PC-3 (cell line): ENCODE measurements around the gene HHATL. TPM values are rescaled to one million over a fixed set of nuclear protein-coding genes. Genes with fewer than 3 reads are reported as not detected.

Source experiments
- ATAC-seq: fragments of 200-7000 bp; cut with Tn5 transposase; 2 replicates; pipeline ENCODE4 v1.9.1; 2020; ENCODE audit warnings: mild to moderate bottlenecking, moderate library complexity
- BruUV-seq: library from RNA; stranded (reverse); fragments of 400-500 nt; replicated peaks from 2 replicates; lab custom pipeline; 2021; lab: Mats Ljungman, UMichigan
- CTCF ChIA-PET: fragments of 300-600 bp; sonication (Branson Sonifier 250); formaldehyde crosslinking; loops from one replicate; lab custom pipeline; 2022; ENCODE audit warnings: antibody characterized with exemption; lab: Charles Lee
- POLR2A ChIA-PET: fragments of 300-600 bp; sonication (Branson Sonifier 250); formaldehyde crosslinking; loops from one replicate; lab custom pipeline; 2022; ENCODE audit warnings: antibody characterized with exemption; ENCODE audit not compliant: unreplicated experiment; lab: Charles Lee
- DNase-seq: peaks from one replicate; pipeline ENCODE4 v3.0.0-alpha.2; 2015
- H2AFZ ChIP-seq: fragments of 300-600 bp; sonication (generic); 2 replicates; pipeline ENCODE4 v1.6.0; 2016; ENCODE audit warnings: antibody characterized with exemption, low read length
- H3F3A ChIP-seq: fragments of 300-600 bp; sonication (generic); one replicate; pipeline ENCODE4 v1.6.0; 2017; ENCODE audit warnings: antibody characterized with exemption, low read length, control low read depth, mild to moderate bottlenecking; ENCODE audit not compliant: unreplicated experiment
- H3K27ac ChIP-seq: fragments of 300-600 bp; sonication (generic); 2 replicates; pipeline ENCODE4 v1.5.1; 2016; ENCODE audit warnings: mild to moderate bottlenecking, low read length
- H3K27me3 ChIP-seq: fragments of 300-600 bp; sonication (generic); 2 replicates; pipeline ENCODE4 v1.6.1; 2016; ENCODE audit warnings: low read length, mixed read lengths
- H3K36me3 ChIP-seq: fragments of 300-600 bp; sonication (generic); 2 replicates; pipeline ENCODE4 v1.6.1; 2016; ENCODE audit warnings: low read depth, mixed run types, low read length, mixed read lengths
- H3K4me1 ChIP-seq: fragments of 300-600 bp; sonication (generic); 2 replicates; pipeline ENCODE4 v1.5.1; 2016; ENCODE audit warnings: low read length; ENCODE audit not compliant: insufficient read depth
- H3K4me2 ChIP-seq: fragments of 300-600 bp; sonication (generic); 2 replicates; pipeline ENCODE4 v1.6.0; 2016; ENCODE audit warnings: low read length
- H3K4me3 ChIP-seq: fragments of 300-600 bp; sonication (generic); 2 replicates; pipeline ENCODE4 v1.5.1; 2016; ENCODE audit warnings: mild to moderate bottlenecking, low read length, mixed read lengths
- H3K79me2 ChIP-seq: fragments of 300-600 bp; sonication (generic); 2 replicates; pipeline ENCODE4 v1.6.1; 2017; ENCODE audit warnings: low read length, mixed read lengths
- H3K9ac ChIP-seq: fragments of 300-600 bp; sonication (generic); 2 replicates; pipeline ENCODE4 v1.6.0; 2016; ENCODE audit warnings: mild to moderate bottlenecking, low read length
- H3K9me2 ChIP-seq: fragments of 300-600 bp; sonication (generic); replicated peaks from 2 replicates; pipeline ENCODE4 v1.6.1; 2016; ENCODE audit warnings: mixed run types, low read length, mixed read lengths
- H3K9me3 ChIP-seq: fragments of 300-600 bp; sonication (generic); 2 replicates; pipeline ENCODE4 v1.6.1; 2016; ENCODE audit warnings: low read length, mixed read lengths
- H4K20me1 ChIP-seq: fragments of 300-600 bp; sonication (generic); 2 replicates; pipeline ENCODE4 v1.6.1; 2016; ENCODE audit warnings: low read length, mixed read lengths
- CTCF ChIP-seq: fragments of 300-600 bp; sonication (generic); conservative IDR thresholded peaks from 2 replicates; pipeline ENCODE4 v1.5.1; 2017; ENCODE audit warnings: antibody characterized with exemption, low read depth, mild to moderate bottlenecking, low read length
- EZH2 ChIP-seq: fragments of 300-600 bp; sonication (generic); IDR thresholded peaks from one replicate; pipeline ENCODE4 v1.6.1; 2017; ENCODE audit warnings: antibody characterized with exemption, mild to moderate bottlenecking, low read length; ENCODE audit not compliant: unreplicated experiment
- EZH2phosphoT487 ChIP-seq: fragments of 300-600 bp; sonication (generic); IDR thresholded peaks from 2 replicates; pipeline ENCODE4 v1.6.1; 2018; ENCODE audit warnings: mild to moderate bottlenecking, antibody characterized with exemption, low read length, borderline replicate concordance
- intact Hi-C: fragments of 100-400 bp; cut with micrococcal nuclease; formaldehyde crosslinking; loops from 2 replicates; pipeline ENCODE4 v1.9.0; 2023
- total RNA-seq: library from RNA; depleted of rRNA; stranded (reverse); fragments of >200 nt; gene quantifications from 2 replicates; pipeline ENCODE4 v1.2.3, GENCODE V29; 2014

HHATL gene
- total RNA-seq, 1 experiment from 2014 or later: not detected

DNA sequence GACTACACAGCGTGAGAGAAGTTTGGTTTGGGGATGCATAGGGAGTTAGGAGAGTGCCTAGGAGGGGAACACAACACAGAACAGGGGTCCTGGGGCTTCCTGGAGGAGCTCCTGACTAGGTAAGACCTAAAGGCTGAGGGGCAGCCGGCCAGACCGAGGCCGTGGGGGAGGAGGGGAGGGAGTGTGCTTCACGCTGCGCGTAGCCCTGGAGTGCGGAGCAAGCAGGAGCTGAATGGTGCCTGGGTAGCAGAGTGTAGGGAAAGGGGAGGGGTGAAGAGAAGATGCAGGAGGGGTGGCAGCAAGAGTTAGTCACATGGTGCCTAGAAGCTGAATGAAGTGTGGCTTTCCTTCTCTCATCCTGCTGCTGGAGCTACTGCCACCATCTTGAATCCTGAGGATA, 32.4 kb upstream of the HHATL start:
- Histone ChIP-seq H3K79me2 (no peaks in the 10 kb centered on the region), H3K27ac (no peak overlapping the region), H3K4me3 (no peak overlapping the region), H3K9me3 (no peaks in the 10 kb centered on the region), H3K9ac (no peak overlapping the region), H3K9me2 (no peaks in the 10 kb centered on the region), H3K4me1 (no peaks in the 10 kb centered on the region), H3F3A (no peaks in the 10 kb centered on the region), H2AFZ (no peak overlapping the region), H3K4me2 (no peak overlapping the region), H4K20me1 (no peaks in the 10 kb centered on the region), H3K27me3 (no peaks in the 10 kb centered on the region), H3K36me3 (no peaks in the 10 kb centered on the region)
- CTCF ChIA-PET: no interaction called here
- no TSS peak for BruUV-seq
- no peak for TF ChIP-seq EZH2
- no peak for TF ChIP-seq CTCF
- no peak for TF ChIP-seq EZH2phosphoT487
- ATAC-seq (no peak), DNase-seq (no peak)
- POLR2A ChIA-PET: no interaction called here
- intact Hi-C loops: no loop called here

DNA sequence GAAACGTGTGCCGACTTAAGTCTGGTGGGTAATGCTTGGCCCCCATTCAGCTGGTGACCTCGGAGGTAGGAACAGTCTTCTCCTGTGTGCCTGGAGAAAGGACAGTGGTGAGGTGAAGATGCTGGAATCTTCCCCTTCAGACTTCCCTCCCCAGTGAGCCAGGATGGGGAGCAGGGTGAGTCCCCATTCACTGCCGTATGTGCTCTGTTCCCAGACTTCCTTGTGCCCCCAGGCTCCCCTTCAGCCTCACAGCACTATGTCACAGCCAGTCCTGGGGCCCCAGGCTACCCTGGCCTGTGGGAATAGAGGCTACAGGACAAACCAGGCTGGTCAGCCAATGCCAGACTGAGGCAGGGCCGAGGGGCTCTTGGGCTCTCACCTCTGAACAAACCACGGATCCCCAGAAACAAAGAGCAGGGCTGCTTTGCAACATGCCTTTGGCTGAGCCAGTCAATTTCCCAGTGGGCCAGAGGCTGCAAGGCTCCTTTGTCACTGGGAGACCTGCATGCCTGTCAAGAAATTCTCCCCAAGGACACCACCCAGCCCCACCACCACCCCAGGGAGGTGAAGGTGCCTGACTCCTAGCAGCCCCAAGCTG, 31.8 kb upstream of the HHATL start:
- BruUV-seq: no TSS peak
- ATAC-seq: no peak
- Histone ChIP-seq H3K27ac (no peak overlapping the region), H3K4me3 (no peak overlapping the region), H3K4me1 (no peaks in the 10 kb centered on the region), H3K27me3 (no peaks in the 10 kb centered on the region), H3K9me3 (no peaks in the 10 kb centered on the region), H3K9ac (no peak overlapping the region), H3K4me2 (no peak overlapping the region), H4K20me1 (no peaks in the 10 kb centered on the region), H3K9me2 (no peaks in the 10 kb centered on the region), H3F3A (no peaks in the 10 kb centered on the region), H2AFZ (no peak overlapping the region), H3K79me2 (no peaks in the 10 kb centered on the region), H3K36me3 (no peaks in the 10 kb centered on the region)
- TF ChIP-seq EZH2phosphoT487: no peak
- intact Hi-C loops: no loop called here
- DNase-seq: no peak
- ChIA-PET CTCF (no interaction called here), POLR2A (no interaction called here)

DNA sequence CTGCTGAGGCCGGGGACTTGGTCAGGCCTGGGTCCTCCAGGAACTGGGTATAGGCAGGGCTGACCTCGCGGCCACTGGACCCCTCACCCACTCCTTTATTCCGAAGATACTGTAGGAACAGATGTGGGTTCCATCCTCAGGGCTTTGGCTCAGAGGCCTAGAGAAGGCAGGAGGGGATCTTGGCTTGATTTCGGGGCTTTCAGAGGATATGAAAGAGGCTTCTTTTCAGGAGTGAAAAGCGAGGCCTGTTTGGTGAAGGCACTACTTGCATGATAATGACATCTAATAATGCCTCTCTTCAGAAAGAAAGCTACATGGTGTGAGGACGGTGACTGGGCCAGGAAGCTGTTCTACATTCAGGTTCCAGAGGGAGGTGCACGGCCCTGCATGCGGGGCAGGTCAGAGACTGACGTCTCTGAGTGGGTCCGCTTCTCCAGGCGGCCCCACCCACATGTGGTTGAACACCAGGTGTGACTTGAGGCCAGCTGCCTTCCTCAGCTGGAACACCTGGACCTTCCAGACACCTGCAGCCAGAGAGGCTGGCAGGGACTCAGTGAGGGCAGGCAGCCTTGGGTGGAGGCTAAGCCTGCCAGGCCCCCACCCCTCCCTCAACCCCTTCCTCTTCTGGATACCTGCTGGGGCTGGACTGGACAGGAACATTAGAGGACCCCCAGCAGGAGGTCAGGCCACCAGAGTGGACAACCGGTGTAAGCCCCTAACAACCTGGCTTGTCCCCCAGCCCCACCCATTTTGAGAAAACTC, 31.1 kb upstream of the HHATL start:
- Histone ChIP-seq H3K9ac (no peak overlapping the region), H3K36me3 (no peaks in the 10 kb centered on the region), H3K27me3 (no peaks in the 10 kb centered on the region), H3F3A (no peaks in the 10 kb centered on the region), H3K4me3 (no peak overlapping the region), H3K9me2 (no peaks in the 10 kb centered on the region), H3K4me1 (no peaks in the 10 kb centered on the region), H3K27ac (no peak overlapping the region), H3K79me2 (no peaks in the 10 kb centered on the region), H3K9me3 (no peaks in the 10 kb centered on the region), H2AFZ (no peak overlapping the region), H4K20me1 (no peaks in the 10 kb centered on the region), H3K4me2 (no peak overlapping the region)
- no peak for ATAC-seq
- no peak for TF ChIP-seq EZH2phosphoT487
- TF ChIP-seq CTCF: no peak
- TF ChIP-seq EZH2: no peak
- ChIA-PET CTCF (no interaction called here), POLR2A (no interaction called here)
- no TSS peak for BruUV-seq
- intact Hi-C loops: no loop called here
- DNase-seq: no peak
